Inflammatory macrophage treated with lipopolysaccharide for 1 hour (primary cell): Measurements from ENCODE around the gene KCP.

Experiments used
- DNase-seq, 2 donors: peaks; one replicate each; pipeline ENCODE4 v3.0.0-alpha.2; 2020 to 2022

Gene KCP

DNA sequence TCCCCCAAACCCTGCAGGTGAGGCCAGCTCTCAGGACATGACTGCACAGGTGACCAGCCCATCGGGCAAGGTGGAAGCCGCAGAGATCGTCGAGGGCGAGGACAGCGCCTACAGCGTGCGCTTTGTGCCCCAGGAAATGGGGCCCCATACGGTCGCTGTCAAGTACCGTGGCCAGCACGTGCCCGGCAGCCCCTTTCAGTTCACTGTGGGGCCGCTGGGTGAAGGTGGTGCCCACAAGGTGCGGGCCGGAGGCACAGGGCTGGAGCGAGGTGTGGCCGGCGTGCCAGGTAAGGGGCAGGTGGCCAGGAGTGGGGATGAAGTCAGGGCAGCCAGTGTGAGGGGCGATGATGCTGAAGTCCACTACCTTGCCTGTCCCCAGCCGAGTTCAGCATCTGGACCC is 56.1 kb downstream of the KCP start:
- no peak for DNase-seq

DNA sequence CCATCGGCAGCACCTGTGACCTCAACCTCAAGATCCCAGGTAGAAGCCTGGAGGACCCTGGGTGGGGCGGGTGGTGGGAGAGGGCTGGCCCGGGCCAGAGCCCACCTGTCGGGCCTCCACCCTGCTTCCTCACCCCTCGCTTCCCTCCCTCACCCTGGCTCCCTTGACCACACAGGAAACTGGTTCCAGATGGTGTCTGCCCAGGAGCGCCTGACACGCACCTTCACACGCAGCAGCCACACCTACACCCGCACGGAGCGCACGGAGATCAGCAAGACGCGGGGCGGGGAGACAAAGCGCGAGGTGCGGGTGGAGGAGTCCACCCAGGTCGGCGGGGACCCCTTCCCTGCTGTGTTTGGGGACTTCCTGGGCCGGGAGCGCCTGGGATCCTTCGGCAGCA is 56.7 kb downstream of the KCP start:
- no peak for DNase-seq

DNA sequence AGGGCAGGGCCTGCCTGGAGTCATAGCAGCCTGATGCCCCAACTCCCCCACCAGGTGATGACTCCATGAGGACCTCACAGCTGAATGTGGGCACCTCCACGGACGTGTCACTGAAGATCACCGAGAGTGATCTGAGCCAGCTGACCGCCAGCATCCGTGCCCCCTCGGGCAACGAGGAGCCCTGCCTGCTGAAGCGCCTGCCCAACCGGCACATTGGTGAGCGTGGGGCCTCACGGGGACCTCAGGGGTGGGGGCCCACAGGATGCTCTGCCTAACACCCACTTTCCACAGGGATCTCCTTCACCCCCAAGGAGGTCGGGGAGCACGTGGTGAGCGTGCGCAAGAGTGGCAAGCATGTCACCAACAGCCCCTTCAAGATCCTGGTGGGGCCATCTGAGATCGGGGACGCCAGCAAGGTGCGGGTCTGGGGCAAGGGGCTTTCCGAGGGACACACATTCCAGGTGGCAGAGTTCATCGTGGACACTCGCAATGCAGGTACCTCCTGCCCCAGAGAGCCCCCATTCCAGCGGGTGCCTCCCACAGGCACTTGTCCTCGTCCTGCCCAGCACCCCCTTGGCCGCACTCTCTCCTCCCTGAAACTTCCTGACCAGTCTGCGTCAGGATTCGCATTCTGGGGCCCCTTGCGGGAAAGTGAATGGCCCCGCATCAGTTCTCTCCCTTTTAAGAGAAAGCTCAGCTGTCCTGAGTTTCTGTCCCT is 57.8 kb downstream of the KCP start:
- DNase-seq, result no peak

DNA sequence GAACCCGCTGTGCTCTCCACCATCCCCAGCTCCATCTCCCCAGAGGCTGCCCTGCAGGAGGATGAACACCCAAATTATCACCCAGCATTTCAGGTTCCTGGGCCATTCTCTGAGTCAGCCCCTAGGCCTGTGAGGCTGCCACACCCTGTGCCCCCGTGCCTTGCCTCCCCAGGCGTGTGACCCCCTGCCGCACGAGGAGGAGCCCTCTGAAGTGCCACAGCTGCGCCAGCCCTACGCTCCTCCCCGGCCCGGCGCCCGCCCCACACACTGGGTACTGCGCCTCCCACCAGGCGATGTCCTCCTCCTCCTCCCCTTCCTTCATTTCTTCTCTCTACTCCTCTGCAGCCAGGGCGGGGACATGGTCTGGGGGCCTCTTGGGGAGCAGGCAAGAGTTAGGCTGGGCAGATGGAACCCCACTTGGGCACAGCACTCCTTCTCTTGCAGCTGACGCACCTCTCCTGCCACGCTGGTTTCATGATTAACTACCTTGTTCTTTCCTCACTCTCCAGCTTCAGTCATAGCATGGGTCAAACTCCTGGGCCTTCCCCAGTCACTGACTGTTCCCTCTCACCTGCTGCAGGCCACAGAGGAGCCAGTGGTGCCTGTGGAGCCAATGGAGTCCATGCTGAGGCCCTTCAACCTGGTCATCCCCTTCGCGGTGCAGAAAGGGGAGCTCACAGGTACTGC is 60.6 kb downstream of the KCP start:
- no peak for DNase-seq

DNA sequence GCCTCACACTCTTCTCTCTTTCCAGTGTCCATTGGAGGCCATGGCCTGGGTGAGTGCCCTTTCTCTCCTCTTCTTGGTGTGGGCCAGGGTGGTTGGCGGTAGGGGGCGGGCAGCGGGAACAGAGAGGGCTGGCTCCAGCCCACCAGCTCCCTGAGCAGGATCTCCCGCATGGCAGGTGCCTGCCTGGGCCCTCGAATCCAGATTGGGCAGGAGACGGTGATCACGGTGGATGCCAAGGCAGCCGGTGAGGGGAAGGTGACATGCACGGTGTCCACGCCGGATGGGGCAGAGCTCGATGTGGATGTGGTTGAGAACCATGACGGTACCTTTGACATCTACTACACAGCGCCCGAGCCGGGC is 61.4 kb downstream of the KCP start:
- no peak for DNase-seq

DNA sequence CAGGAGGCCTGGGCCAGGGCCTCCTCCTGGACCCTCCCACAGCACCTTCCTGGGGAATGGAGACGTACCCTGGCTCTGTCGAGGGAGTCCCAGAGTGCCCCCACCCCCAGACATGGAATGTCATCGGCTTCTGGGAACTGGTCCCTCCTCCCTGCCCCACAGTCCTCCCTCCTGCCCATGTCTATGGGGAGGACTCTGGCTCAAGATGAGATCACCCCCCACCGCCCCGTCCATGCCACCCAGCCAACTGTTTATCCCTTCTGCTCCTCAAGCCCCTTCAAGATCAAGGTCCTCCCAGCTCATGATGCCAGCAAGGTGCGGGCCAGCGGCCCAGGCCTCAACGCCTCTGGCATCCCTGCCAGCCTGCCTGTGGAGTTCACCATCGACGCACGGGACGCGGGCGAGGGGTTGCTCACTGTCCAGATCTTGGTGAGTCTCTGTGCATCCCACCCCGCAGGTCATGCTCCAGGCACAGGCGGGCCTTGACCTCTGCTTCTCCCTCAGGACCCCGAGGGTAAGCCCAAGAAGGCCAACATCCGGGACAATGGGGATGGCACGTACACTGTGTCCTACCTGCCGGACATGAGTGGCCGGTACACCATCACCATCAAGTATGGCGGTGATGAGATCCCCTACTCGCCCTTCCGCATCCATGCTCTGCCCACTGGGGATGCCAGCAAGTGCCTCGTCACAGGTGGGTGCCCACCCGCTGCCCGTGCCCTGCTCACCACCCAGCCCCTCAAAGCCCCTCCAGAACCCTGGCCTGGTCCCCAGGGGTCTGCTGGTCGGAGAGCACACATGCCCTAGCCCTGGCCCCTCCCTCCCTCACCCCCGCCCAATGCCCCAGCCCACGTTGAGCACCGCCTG is 62.0 kb downstream of the KCP start:
- DNase-seq, result no peak

DNA sequence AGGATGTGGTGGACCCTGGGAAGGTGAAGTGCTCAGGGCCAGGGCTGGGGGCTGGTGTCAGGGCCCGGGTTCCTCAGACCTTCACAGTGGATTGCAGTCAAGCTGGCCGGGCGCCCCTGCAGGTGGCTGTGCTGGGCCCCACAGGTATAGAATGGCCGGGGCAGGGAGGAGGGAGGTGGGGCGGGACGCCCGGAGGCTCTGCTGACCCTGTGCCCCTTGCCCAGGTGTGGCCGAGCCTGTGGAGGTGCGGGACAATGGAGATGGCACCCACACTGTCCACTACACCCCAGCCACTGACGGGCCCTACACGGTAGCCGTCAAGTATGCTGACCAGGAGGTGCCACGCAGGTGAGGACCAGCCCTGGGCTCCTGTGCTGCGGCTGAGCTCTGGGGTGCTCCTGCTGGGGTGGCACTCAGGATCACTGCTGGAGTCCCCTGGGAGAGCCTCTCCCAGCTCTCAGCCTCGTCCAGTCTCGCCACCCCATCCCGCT is 62.7 kb downstream of the KCP start:
- DNase-seq, result no peak

DNA sequence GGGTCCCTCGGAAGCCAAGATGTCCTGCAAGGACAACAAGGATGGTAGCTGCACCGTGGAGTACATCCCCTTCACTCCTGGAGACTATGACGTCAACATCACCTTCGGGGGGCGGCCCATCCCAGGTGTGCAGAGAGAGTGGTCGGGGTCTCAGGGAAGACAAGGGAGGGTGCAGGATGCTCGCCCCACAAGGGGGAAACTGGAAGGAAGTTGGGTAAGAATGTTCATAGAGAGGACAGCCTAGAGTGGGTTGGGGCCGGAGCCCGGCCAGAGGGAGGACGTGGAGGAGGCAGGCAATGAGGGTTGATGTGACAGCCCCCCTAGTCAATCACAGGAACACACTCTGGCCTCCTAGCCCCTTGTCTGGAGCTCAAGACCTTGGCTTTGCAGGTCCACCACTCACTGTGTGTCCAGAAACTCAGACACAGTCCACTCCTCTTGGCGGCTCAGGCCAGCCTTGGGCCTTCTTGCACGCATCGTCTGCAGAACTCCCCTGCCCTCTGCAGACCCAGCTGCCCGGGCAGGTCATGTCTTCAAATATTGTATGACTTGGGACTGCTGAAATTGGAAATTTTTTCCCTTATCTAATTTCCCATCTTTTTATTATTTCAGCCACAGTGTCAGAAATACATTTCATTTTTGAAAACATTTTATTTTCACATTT is 63.6 kb downstream of the KCP start:
- no peak for DNase-seq

DNA sequence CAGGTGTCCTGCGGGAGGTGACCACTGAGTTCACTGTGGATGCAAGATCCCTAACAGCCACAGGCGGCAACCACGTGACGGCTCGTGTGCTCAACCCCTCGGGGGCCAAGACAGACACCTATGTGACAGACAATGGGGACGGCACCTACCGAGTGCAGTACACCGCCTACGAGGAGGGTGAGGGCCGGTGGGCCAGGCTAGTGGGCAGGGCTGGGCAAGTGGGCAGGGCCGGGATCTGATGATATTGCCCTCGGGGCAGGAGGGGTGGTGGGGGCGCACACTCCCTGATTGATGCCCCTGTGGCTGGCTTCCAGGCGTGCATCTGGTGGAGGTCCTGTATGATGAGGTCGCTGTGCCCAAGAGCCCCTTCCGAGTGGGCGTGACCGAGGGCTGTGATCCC is 64.5 kb downstream of the KCP start:
- no peak for DNase-seq

DNA sequence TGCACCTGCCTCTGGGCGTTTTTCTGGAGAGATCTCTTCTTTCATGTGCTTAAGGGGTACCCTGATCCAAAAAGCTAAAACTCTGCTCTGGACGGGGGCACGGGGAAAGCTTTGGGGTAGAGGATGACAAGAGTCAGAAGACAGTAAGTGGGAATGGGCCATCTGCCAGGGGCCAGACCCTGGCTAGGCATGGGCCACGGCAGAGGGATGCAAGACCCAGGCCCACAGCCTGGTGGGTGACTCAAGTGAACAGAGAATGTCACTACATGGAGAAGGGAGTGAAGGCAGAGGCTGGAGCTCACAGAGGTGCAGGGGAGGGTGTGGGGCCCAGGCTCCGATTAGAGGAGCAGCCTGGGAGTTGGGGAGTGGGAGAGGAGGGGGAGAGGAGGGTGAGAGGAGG is 65.0 kb downstream of the KCP start:
- DNase-seq, result no peak

DNA sequence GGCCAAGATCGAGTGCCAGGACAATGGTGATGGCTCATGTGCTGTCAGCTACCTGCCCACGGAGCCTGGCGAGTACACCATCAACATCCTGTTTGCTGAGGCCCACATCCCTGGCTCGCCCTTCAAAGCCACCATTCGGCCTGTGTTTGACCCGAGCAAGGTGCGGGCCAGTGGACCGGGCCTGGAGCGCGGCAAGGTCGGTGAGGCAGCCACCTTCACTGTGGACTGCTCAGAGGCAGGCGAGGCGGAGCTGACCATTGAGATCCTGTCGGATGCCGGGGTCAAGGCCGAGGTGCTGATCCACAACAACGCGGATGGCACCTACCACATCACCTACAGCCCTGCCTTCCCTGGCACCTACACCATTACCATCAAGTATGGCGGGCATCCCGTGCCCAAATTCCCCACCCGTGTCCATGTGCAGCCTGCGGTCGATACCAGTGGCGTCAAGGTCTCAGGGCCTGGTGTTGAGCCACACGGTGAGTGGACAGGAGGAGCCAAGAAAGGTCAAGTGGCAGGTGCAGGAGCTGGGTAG is 65.7 kb downstream of the KCP start:
- DNase-seq, result no peak

DNA sequence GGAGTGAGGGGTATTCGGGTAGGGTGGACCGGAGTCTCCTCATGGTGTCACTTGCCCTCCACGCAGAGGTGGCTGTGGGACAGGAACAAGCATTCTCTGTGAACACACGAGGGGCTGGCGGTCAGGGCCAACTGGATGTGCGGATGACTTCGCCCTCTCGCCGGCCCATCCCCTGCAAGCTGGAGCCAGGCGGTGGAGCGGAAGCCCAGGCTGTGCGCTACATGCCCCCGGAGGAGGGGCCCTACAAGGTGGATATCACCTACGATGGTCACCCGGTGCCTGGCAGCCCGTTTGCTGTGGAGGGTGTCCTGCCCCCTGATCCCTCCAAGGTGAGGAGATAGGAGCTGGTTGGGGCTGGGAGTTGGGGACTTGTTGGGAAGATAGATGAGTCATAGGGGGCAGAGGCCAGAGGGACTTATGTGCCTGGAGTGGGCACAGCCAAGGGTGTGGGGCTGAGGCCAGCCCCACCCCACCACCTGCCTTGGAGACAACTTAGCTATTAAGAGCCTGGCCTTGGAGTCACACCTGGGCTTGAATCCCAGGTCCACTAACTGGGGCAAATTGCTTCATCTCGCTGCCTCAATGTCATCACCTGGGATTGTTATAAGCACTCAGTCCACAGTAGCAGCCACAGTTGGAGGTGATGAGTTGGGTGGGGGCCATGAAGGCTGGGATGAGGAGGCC is 66.4 kb downstream of the KCP start:
- no peak for DNase-seq

DNA sequence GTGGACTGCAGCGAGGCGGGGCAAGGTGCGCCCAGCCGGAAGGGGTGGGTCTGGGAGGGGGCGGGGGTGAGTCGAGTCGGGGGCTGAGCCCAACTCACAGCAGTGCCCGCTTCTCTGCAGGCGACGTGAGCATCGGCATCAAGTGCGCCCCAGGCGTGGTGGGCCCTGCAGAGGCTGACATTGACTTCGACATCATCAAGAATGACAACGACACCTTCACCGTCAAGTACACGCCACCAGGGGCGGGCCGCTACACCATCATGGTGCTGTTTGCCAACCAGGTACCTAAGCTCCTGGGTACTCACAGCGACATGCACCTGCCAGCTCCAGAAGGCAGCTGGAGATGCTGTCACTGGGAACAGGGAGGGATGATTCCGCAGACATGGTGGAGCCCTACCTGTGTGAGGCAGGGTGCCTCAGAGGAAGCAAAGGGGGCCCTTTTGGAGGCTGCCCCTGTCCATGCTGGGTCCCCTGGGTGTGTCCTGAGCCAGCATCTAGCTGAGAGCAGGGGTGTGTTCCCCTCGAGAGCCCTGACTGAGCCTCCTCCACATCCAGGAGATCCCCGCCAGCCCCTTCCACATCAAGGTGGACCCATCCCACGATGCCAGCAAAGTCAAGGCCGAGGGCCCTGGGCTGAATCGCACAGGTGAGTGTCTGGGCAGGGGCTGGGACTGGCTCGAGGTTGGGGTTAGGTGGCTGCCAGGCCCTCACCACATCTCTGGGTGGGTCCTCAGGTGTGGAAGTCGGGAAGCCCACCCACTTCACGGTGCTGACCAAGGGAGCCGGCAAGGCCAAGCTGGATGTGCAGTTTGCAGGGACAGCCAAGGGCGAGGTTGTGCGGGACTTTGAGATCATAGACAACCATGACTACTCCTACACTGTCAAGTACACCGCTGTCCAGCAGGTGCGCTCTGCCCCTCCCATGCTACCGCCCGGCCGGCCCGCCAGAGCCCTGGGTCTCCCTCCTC is 67.6 kb downstream of the KCP start:
- no peak for DNase-seq

DNA sequence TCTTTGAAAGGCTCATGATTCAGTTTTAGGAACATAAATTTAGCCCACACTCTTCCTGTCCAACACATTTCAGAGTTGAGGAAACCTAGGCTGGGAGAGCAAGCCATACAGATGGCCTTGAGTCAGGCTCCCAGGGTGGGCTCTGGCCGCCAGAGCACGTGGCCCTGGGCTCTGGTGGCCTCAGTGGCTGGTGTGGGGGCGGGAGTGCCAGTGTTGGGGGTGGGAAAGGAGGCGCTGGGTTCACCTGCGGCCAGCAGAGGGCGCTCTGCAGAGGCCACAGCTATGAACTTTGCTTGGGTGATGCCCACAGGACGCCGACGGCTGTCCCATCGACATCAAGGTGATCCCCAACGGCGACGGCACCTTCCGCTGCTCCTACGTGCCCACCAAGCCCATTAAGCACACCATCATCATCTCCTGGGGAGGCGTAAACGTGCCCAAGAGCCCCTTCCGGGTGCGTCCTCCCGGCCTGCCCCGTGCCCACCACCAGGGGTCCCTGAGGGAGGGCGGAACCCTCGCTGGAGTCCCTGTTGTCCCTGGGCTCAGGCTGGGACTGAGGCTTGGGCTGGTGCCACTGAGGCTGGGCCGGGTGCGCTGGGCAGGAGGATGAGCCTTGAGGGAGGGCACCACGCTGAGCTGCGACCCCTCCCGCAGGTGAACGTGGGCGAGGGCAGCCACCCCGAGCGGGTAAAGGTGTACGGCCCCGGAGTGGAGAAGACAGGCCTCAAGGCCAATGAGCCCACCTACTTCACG is 68.4 kb downstream of the KCP start:
- DNase-seq, result peak; percentile 52 to 69

DNA sequence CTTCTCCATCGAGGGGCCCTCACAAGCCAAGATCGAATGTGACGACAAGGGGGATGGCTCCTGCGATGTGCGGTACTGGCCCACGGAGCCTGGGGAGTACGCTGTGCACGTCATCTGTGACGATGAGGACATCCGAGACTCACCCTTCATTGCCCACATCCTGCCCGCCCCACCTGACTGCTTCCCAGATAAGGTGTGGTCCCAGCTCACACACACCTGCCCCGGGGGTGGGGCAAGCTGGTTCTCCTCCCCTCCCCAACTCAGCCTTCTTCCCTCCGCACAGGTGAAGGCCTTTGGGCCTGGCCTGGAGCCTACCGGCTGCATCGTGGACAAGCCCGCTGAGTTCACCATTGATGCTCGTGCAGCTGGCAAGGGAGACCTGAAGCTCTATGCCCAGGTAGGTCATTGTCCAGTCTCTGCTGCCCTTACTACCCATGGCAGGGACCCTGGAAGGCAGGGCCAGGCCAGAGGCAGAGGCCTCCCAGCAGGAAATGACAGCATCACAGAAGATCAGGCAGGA is 69.3 kb downstream of the KCP start:
- no peak for DNase-seq

DNA sequence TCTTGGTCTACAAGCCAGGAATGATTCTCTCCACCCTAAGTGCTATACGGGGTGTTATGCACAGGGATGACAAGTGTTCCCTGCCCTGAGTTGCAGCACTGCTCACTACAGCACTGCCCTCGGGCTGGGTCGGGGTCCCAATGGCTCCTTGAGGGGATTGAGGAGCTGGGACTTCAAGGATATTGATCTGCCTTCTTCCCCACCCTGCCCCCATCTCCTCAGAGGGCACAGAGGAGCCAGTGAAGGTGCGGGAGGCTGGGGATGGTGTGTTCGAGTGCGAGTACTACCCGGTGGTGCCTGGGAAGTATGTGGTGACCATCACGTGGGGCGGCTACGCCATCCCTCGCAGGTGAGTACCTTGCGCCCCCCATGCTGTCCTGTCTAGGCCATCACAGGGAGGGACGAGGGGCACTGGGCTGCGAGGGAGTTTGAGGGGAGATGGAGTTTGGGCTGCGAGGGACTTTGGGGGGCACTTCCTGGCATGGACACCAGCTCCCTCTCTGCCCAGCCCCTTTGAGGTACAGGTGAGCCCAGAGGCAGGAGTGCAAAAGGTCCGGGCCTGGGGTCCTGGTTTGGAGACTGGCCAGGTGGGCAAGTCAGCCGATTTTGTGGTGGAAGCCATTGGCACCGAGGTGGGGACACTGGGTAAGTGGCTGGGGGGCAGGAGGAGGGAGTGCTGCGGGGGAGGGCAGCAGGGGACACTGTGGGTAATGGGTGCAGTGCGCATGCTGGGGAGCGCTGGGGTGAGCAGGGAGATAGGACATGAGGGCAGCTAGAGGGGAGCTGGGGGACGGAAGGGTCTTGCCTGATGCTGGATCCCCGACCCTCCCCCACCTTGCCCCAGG is 70.0 kb downstream of the KCP start:
- DNase-seq, result no peak

DNA sequence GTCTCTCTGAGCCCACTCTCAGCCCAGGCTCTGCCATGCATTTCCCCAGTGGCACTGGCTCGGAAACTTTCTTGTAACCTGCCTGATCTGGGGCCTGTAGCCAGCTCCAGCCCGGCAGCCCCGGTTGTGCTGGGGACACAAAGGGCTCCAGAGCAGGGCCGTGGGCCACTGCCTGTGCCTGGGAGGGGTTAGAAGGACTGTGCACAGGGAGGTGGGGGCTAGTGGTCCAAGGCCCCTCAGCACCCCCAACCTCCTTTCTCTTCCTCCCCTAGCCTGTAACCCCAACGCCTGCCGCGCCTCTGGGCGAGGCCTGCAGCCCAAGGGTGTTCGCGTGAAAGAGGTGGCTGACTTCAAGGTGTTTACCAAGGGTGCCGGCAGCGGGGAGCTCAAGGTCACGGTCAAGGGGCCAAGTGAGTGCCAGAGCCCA is 70.7 kb downstream of the KCP start:
- DNase-seq, result no peak

DNA sequence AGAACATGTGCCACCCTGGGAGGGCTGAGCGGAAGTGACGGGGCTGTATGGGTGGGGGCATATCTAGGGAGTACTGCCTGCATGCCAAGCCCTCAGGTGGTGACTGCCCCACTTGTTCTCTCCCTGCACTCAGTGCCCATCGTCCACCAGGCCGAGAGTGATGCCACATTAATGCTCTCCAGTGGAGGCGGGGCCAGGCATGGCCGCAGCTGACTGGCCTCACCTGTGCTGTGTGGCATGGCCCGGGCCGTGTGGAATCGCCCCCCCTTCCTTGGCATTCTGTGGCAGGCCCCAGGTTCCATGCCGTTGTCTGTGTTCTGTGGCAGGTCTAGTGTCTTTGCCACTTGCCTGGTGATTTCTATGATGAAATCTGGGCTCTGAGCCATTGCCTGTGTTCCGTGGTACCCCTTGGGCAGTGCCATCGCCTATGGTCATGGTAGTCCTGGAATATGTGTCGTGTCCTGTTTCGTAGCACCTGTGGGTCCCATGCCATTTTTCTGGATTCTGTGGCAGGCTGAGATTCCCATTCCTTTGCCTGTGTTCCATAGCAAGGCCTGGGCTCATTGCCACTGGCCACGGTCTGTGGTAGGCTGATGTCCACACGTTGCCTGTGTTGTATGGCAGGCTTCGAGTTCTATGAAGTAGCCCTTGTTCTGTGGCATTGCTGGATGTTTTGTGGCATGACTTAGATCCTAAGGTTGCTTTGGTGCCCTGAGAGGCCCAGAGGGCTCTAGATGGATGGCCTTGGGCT is 71.4 kb downstream of the KCP start:
- no peak for DNase-seq
